ENCODE results near the gene SNX25. TPM values are rescaled to one million over a fixed set of nuclear protein-coding genes. Genes with fewer than 3 reads are reported as not detected.
"Not testable (repeated sequence)": the region's sequence is repeated elsewhere in the genome, so short reads cannot be mapped to it uniquely, and the experiment has no call there.

SNX25 gene
- total and polyA plus RNA-seq, 2 donors (not counting 1 experiment from before 2014, with no cell fraction given) = 11.1 to 32.9 TPM

DNA sequence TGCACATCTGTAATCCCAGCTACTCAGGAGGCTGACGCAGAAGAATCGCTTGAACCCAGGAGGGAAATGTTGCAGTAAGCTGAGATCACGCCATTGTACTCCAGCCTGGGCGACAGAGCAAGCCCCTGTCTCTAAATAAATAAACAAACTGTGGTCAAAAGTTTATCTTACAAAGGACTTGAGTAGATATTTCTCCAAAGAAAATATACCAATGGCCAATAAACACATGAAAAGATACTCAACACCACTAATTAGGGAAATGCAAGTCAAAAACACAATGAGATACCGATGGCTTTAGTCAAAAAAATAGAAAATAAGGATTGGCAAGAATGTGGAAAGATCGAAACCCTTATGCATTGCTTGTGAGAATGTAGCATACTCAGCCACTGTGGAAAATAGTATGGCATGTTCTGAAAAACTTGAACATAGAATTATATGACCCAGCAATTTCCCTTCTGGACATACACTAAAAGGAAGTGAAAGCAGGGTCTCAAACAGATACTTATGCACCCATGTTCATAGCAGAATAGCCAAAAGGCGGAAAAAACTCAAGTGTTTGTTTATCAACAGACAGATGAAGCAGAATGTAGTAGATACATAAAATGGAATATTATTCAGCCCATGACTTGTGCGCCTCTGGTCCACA, 3.6 kb upstream of the SNX25 start:
- peaks cover 9% of the 10 kb centered on the region for H3K79me2 ChIP-seq (ENCODE audit: control insufficient read depth, insufficient read depth, low read length)
- no peak overlapping the region for H3K4me2 ChIP-seq (ENCODE audit: extremely low read depth, insufficient read depth, low read length)

GRCh38 chr4:185207466-185207865, 1.9 kb upstream of the SNX25 start:
- H3K27ac ChIP-seq (ENCODE audit: insufficient read depth, low read length) = no peak overlapping the region
- H3K27me3 ChIP-seq (ENCODE audit: control insufficient read depth, insufficient read depth, low read length) = no peaks in the 10 kb centered on the region
- TF ChIP-seq CTCF (conservative IDR thresholded peaks at IDR 0.05 in 1 of 2, IDR thresholded peaks at IDR 0.05 in 1 of 2; ENCODE audit: low read depth in 1 of 2, low read length in 2 of 2) = no peak
- no peak for TF ChIP-seq EZH2 (IDR thresholded peaks at IDR 0.05; ENCODE audit: low read length, missing control alignments)
- DNase-seq (ENCODE audit: low read depth in 2 of 2) = no peak
- peaks cover 3% of the 10 kb centered on the region for H3K4me1 ChIP-seq (ENCODE audit: control insufficient read depth, extremely low read depth, insufficient read depth, low read length)
- H3K36me3 ChIP-seq (ENCODE audit: control insufficient read depth, insufficient read depth, low read length) = no peaks in the 10 kb centered on the region
- no peaks in the 10 kb centered on the region for H3K9me3 ChIP-seq (ENCODE audit: control insufficient read depth, insufficient read depth, low read depth, low read length)
- no peak overlapping the region for H3K9ac ChIP-seq (ENCODE audit: insufficient read depth, low read length)
- H3K79me2 ChIP-seq (ENCODE audit: control insufficient read depth, insufficient read depth, low read length) = peaks cover 22% of the 10 kb centered on the region
- no peak overlapping the region for H3K4me3 ChIP-seq (replicated peaks in 1 of 4; ENCODE audit: control extremely low read depth in 1 of 4, insufficient read depth in 1 of 4, low read depth in 3 of 4, low read length in 4 of 4)
- no peaks in the 10 kb centered on the region for H4K20me1 ChIP-seq (ENCODE audit: control insufficient read depth, extremely low read depth, insufficient read depth, low read length)
- no peak overlapping the region for H3K4me2 ChIP-seq (ENCODE audit: extremely low read depth, insufficient read depth, low read length)
- H2AFZ ChIP-seq (ENCODE audit: low read length) = no peak overlapping the region

More for the DNA sequence above, 3.6 kb upstream of the SNX25 start:
- H3K27me3 ChIP-seq (ENCODE audit: control insufficient read depth, insufficient read depth, low read length) = no peaks in the 10 kb centered on the region
- no peak for TF ChIP-seq CTCF (conservative IDR thresholded peaks at IDR 0.05 in 1 of 2, IDR thresholded peaks at IDR 0.05 in 1 of 2; ENCODE audit: low read depth in 1 of 2, low read length in 2 of 2)
- TF ChIP-seq EZH2 (IDR thresholded peaks at IDR 0.05; ENCODE audit: low read length, missing control alignments) = no peak
- H3K4me1 ChIP-seq (ENCODE audit: control insufficient read depth, extremely low read depth, insufficient read depth, low read length) = peaks cover 3% of the 10 kb centered on the region
- no peak overlapping the region for H3K27ac ChIP-seq (ENCODE audit: insufficient read depth, low read length)
- H4K20me1 ChIP-seq (ENCODE audit: control insufficient read depth, extremely low read depth, insufficient read depth, low read length) = no peaks in the 10 kb centered on the region
- no peak overlapping the region for H2AFZ ChIP-seq (ENCODE audit: low read length)
- H3K36me3 ChIP-seq (ENCODE audit: control insufficient read depth, insufficient read depth, low read length) = no peaks in the 10 kb centered on the region
- no peaks in the 10 kb centered on the region for H3K9me3 ChIP-seq (ENCODE audit: control insufficient read depth, insufficient read depth, low read depth, low read length)
- no peak overlapping the region for H3K4me3 ChIP-seq (replicated peaks in 1 of 4; ENCODE audit: control extremely low read depth in 1 of 4, insufficient read depth in 1 of 4, low read depth in 3 of 4, low read length in 4 of 4)
- no peak for DNase-seq (ENCODE audit: low read depth in 2 of 2)
- no peak overlapping the region for H3K9ac ChIP-seq (ENCODE audit: insufficient read depth, low read length)

GRCh38 chr4:185209852-185210101, 379 bp downstream of the SNX25 start:
- peak overlapping the region; percentile 63 for H3K9ac ChIP-seq (ENCODE audit: insufficient read depth, low read length)
- H2AFZ ChIP-seq (ENCODE audit: low read length) = not testable (repeated sequence)

More at GRCh38 chr4:185209852-185210101, 379 bp downstream of the SNX25 start:
- not testable (repeated sequence) for H3K27me3 ChIP-seq (ENCODE audit: control insufficient read depth, insufficient read depth, low read length); DNase-seq (ENCODE audit: low read depth in 2 of 2); H3K4me2 ChIP-seq (ENCODE audit: extremely low read depth, insufficient read depth, low read length); H3K4me1 ChIP-seq (ENCODE audit: control insufficient read depth, extremely low read depth, insufficient read depth, low read length); H4K20me1 ChIP-seq (ENCODE audit: control insufficient read depth, extremely low read depth, insufficient read depth, low read length); H3K36me3 ChIP-seq (ENCODE audit: control insufficient read depth, insufficient read depth, low read length); H3K9me3 ChIP-seq (ENCODE audit: control insufficient read depth, insufficient read depth, low read depth, low read length)
- peak overlapping the region; percentile 20 for H3K27ac ChIP-seq (ENCODE audit: insufficient read depth, low read length)
- peaks cover 36% of the 10 kb centered on the region for H3K79me2 ChIP-seq (ENCODE audit: control insufficient read depth, insufficient read depth, low read length)
- H3K4me3 ChIP-seq (replicated peaks in 1 of 4; ENCODE audit: control extremely low read depth in 1 of 4, insufficient read depth in 1 of 4, low read depth in 3 of 4, low read length in 4 of 4) = peak overlapping the region in 2 of 4 experiments; percentile 86 to 91
